Peyer's patch (tissue), 4 donors: ENCODE results near the gene C17orf67.

ENCODE experiments used
- POLR2A ChIP-seq, 2 donors: fragments of 450-650 bp; IDR thresholded peaks; one replicate each; pipeline ENCODE4 v1.5.1; 2017; ENCODE audit warnings: antibody characterized with exemption in 2 of 2, mild to moderate bottlenecking in 2 of 2, moderate library complexity in 2 of 2
- TF ChIP-seq, protein P1 (sequence below), 6 experiments: fragments of 450-650 bp in 4 of 6; fragments of 200-600 bp in 2 of 6; sonication (generic) in 1 of 6; IDR thresholded peaks; one replicate each; pipeline ENCODE4 v1.5.1; 2017 to 2019; ENCODE audit warnings: antibody characterized with exemption in 6 of 6, mild to moderate bottlenecking in 3 of 6, moderate library complexity in 1 of 6

DNA sequence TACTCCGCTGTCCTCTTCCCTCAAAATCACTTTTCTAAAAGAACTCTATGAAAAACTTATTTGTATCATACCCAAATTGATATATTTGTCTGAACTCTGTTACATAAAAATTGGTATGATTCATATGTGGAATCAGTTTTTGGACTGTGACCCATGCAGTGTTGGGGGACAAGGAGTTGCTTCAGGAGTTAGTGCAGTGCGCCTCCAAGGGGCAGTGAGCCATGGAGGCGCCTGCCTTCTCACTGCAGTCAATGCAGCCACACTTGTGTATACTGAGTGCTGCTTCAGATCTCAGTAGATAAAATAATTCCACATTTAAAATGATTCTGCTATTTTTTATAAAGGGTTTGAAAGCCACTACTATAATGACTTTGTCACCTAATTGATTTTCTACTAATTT is 32.8 kb upstream of the C17orf67 start:
- TF ChIP-seq, protein P1, sequence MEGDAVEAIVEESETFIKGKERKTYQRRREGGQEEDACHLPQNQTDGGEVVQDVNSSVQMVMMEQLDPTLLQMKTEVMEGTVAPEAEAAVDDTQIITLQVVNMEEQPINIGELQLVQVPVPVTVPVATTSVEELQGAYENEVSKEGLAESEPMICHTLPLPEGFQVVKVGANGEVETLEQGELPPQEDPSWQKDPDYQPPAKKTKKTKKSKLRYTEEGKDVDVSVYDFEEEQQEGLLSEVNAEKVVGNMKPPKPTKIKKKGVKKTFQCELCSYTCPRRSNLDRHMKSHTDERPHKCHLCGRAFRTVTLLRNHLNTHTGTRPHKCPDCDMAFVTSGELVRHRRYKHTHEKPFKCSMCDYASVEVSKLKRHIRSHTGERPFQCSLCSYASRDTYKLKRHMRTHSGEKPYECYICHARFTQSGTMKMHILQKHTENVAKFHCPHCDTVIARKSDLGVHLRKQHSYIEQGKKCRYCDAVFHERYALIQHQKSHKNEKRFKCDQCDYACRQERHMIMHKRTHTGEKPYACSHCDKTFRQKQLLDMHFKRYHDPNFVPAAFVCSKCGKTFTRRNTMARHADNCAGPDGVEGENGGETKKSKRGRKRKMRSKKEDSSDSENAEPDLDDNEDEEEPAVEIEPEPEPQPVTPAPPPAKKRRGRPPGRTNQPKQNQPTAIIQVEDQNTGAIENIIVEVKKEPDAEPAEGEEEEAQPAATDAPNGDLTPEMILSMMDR (IDR thresholded peaks at IDR 0.05), result peak in 1 of 6 experiments; percentile 10
- TF ChIP-seq POLR2A (IDR thresholded peaks at IDR 0.05), result no peak
